Liver (tissue), 2 donors: ENCODE results near the gene CDH4.

Experiments
- RXRA ChIP-seq, 2 donors: IDR thresholded peaks; 2 replicates each; pipeline ENCODE4 v1.6.1; 2017 to 2018; ENCODE audit warnings: antibody characterized with exemption in 2 of 2, mild to moderate bottlenecking in 1 of 2
- TF ChIP-seq, protein P1 (sequence below): IDR thresholded peaks from 2 replicates; pipeline ENCODE4 v1.6.1; 2016; ENCODE audit warnings: antibody characterized with exemption, mild to moderate bottlenecking
- donor health status: healthy.

DNA sequence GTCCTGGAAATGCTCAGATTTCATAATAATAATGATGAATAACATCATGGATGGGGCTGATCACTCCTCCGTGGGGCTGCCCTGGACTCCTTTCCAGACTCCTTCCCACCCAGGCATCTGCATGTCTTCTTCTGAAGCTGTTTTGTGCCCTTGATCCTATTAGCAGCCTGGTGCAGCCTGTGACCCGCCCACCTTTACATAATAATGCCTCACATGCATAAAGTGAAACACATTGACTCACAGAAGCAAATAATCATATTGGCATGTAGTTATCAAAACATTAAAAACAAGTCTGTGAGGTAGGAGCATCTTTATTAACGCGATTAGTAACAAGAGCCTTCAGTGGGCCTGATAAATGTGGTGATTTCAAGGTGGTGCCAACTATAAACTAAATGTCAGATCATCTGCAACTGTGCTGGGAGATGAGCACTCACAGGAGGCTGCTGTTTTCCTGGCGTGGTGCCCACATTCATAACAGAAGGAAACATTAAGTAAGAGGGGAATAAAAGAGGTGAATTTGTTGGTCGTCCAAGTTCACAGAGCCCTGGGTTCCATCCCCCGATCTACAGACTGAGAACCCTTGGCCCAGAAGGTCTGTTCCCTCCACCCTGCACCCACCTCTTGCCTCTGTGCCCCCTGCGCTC is 344.7 kb downstream of the CDH4 start:
- TF ChIP-seq RXRA (IDR thresholded peaks at IDR 0.05) = no peak
- TF ChIP-seq, protein P1, sequence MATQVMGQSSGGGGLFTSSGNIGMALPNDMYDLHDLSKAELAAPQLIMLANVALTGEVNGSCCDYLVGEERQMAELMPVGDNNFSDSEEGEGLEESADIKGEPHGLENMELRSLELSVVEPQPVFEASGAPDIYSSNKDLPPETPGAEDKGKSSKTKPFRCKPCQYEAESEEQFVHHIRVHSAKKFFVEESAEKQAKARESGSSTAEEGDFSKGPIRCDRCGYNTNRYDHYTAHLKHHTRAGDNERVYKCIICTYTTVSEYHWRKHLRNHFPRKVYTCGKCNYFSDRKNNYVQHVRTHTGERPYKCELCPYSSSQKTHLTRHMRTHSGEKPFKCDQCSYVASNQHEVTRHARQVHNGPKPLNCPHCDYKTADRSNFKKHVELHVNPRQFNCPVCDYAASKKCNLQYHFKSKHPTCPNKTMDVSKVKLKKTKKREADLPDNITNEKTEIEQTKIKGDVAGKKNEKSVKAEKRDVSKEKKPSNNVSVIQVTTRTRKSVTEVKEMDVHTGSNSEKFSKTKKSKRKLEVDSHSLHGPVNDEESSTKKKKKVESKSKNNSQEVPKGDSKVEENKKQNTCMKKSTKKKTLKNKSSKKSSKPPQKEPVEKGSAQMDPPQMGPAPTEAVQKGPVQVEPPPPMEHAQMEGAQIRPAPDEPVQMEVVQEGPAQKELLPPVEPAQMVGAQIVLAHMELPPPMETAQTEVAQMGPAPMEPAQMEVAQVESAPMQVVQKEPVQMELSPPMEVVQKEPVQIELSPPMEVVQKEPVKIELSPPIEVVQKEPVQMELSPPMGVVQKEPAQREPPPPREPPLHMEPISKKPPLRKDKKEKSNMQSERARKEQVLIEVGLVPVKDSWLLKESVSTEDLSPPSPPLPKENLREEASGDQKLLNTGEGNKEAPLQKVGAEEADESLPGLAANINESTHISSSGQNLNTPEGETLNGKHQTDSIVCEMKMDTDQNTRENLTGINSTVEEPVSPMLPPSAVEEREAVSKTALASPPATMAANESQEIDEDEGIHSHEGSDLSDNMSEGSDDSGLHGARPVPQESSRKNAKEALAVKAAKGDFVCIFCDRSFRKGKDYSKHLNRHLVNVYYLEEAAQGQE = no peak
